ENCODE data around the gene BRD2.
A peak's percentile ranks its signal among the peaks of the same experiment; 100 is the strongest.
"Not testable (repeated sequence)": the region's sequence is repeated elsewhere in the genome, so short reads cannot be mapped to it uniquely, and the experiment has no call there.

The BRD2 gene

DNA sequence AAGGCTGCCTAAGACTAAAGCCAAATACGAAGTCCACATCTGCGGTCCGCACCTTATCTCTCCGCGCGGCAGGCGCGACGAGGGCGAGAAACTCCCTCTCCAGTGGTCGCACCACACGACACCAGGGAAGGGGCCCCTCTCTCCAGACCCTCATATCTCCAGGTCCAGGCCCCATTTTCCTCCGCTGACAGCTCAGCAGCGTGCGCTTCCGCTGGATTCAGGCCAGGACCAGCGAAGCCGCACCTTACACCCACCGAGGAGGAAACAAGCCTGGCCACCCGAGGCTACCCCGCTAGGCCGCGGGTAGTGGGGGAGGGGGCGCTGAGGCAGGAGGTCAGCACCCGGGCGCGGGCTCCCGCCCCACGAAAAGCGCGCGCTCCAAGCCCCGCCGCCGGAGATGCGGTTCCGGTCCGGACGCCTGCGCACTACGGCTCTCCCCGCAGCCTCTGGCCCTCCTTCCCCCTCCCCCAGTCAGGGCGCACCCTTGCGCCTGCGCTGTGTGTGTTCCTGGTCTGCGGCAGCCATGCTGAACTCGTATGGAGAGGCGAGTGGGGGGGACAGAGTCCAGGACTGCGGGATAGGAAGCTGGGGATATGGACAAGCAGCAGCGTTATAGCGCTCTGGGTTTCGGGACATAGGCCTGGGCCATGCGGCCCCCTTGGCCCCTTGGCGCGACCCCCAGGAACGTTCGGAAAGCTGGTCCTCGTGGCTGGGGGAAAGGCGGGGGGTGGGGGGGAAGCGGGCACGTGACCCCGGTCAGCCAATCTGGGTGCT, at the start of gene BRD2:
Gene BRD2 (plus strand): TSS at position 502 of the 774 bp plus-strand sequence. CDS start 4,305 bp downstream, outside the sequence.
- DNase-seq = peak; percentile 87

- no peak for DNase-seq
Measured at GRCh38 chr6:32920715-32921114, 47.7 kb upstream of the BRD2 start.

DNA sequence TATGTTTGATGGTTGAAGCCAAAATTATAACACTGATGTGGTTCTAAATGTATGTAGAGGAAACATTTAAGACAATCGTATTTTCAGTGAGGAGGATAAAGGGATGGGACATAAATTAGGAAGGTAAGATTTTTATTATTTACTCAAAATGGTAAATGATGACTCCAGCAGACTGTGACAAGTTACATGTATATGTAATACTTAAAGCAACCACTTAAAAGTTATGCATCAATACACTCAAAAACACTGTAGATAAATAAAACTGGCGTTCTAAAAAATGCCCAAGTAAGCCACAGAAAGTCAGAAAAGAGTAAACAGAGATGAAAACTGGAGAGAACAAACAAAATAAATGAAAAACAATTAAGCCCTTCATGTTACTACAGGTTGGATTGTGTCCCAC, 46.3 kb upstream of the BRD2 start:
- DNase-seq = no peak

- DNase-seq = no peak
Measured at GRCh38 chr6:32931211-32931610, 37.2 kb upstream of the BRD2 start.

DNA sequence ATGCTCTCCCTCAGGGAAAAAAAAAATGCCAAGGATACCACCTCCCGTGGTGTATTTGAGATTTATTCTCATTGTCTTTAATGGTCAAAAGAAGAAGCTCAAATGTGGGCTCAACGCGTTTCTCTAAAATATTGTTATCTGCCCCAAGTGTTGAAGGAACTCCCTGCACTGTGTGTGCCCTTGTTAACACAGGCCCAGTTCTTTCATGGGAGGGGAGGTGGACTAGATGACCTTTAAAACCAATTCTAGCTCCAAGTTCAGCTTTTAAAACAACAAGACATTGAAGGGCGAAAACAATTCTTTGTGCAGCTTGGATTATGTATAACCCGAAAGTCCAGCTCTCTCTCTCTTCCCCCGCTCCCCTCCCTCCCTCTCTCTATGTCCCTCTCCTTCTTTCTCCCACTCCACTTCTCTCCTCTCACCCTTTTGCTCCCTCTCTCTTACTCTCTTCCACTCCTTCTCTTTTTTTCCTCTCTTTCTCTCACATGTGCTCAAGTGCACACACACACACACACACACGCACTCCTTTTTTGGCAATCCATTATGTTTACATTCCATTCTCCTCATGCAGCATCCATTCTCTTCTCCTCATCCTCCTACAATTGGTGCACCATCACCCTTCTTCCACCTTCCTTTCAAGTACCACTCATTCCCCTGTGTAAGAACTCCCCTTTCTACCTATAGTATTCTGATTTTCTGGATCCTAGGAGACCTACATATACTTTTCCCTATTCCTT, 36.1 kb upstream of the BRD2 start:
- DNase-seq = no peak

GRCh38 chr6:32933661-32934085, 34.7 kb upstream of the BRD2 start:
- peak; percentile 66 for DNase-seq

- no peak for DNase-seq
Measured at GRCh38 chr6:32935551-32936238, 32.7 kb upstream of the BRD2 start.

- no peak for DNase-seq
Measured at GRCh38 chr6:32936239-32937152, 31.9 kb upstream of the BRD2 start.

DNA sequence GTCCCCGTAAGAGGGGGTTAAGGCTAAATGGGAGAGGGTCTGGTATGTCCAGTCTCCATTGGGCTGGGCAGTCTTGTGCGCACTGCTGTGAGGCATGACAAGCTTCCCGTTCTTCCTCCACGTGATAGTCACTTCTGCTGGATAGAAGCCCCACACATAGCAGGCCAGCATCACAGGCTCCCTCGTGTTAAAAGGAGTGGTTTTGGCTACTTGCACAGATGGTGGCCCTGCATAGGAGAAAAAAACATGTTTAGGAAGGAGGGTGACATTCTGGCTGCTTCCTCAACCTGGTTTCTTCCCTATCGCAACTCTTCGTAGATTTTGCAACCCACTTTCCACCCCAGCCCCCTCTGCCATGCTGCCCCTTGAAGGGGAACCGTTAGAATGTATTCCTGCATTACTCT, 31.2 kb upstream of the BRD2 start:
- no peak for DNase-seq

DNA sequence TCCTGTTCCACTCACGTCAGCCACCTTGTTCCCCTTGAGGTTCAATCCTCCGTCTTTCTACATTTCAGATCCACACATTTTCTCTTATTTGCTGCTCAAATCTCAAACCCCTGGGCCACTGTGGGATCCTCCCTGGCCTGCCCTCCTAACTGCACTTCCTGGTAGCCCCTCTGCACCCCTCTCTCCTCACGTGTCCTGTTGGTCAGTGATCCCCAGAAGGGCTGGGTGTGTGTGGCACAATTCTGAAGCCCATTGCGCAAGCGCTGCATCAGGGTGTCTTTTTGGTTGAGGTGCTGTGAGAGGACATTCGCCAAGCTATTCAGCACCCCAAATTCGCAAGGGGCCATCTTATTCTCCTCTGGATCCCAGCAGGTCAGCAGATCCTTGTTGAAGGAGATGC, 29.9 kb upstream of the BRD2 start:
- DNase-seq = no peak

GRCh38 chr6:32940656-32941213, 27.7 kb upstream of the BRD2 start, which contains the start of gene HLA-DMB:
TSS of gene HLA-DMB (minus strand) at chr6:32941028. CDS start at chr6:32940807, 221 bp downstream.
- no peak for DNase-seq

GRCh38 chr6:32941214-32941768, 27.1 kb upstream of the BRD2 start:
- no peak for DNase-seq

DNA sequence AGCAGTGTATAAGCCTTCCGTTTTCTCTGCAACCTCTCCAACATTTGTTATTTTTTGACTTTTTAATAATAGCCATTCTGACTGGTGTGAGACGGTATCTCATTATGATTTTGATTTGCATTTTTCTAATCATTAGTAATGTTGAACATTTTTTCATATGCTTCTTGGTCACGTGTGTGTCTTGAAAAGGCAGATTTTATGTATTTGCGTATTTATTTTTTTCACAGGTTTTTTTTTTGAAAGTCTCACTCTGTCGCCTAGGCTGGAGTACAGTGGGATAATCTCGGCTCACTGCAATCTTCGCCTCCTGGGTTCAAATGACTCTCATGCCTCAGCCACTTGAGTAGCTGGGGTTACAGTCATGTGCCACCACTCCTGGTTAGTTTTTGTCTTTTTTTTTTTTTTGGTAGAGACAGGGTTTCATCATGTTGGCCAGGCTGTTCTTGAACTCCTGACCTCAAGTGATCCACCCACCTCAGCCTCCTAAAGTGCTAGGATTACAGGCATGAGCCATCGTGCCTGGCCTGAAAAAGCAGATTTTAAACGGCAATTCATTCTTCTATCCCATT, 25.8 kb upstream of the BRD2 start:
- not testable (repeated sequence) for DNase-seq

- no peak for DNase-seq
Measured at GRCh38 chr6:32943864-32944649, 24.3 kb upstream of the BRD2 start.

- DNase-seq = no peak
Measured at GRCh38 chr6:32945108-32945760, 23.2 kb upstream of the BRD2 start.

DNA sequence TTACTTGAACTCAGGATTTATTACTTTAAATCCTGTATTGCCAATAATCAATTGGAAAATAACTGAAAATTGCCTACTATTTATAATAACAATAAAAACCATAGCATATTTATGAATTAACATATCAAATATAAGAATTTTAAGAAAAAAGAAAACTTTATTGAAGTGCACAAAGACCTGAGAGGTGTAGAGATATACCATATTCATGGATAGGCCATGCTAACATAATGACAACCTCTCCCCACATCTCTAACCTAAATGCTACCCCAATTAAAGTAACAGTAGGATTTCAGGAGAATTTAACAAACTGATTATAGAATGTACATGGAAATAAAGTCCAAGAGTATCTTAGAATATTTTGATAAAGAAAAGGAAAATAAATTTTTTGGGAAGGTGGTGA, 22.4 kb upstream of the BRD2 start:
- DNase-seq = no peak

GRCh38 chr6:32946893-32947292, 21.5 kb upstream of the BRD2 start:
- no peak for DNase-seq

DNA sequence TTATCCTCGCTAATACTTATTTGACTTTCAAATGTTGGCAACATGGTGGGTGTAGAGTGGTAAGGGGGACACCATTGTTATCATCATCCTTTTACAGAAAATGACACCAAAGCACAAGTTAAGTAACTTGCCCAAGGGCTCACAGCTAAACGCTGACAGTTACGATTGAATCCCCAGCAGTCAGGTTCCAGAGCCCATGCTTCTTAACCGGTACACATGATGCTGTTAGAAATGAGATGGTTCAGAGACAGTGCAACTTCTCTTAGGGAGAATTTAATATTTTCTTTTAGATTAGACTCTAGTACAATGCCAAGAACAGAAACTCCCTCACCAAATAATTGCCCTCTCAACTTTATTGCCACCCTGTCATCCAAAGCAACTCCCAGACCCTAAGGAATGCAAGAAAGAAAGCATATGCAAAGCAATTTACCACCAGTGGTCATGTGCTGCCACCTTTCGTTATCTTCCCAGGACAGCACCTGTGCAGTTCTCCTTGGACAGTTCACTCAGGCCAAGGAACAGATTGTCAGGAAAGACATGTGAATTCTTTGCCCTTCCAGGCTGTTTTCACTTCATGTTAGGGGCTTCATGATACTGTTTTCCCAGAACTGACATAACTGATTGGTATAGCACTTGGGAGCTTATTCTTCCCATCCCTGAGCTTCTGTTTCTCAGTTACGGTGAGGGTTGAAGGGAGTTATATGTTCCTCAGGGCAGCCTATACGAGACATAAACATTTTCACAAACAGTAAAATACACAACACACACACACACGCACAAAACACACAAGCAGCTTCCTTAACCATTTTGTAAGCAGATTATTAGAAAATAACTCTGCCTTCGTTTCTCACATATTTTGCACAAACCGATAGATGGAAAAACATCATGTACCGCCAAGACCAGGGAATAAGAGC, 20.6 kb upstream of the BRD2 start:
- no peak for DNase-seq

DNA sequence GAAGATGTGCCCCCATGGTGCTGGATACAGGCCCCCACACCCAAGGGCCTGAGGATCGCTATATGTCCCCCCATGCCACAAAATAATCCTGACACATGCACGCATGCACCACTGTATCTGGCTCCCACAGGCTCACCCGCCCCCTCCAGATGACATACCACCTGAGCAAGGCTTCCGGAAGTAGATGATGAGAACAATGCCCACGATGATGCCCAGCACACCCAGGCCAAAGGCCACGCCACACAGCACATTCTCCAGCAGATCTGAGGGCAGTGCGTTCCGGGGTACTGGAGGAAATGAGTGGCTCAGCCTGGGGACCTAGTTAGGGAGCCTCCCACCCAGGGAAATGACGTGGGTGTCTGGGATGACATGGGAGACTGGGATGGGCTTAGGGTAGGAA, 19.3 kb upstream of the BRD2 start:
- DNase-seq = no peak

All from NCI-H2029 treated with DMSO at 0.1 percent for 48 hours (cell line).